ENCODE results near the gene SNX3. TPM values are rescaled to one million over a fixed set of nuclear protein-coding genes. Genes with fewer than 3 reads are reported as not detected.
"Not testable (repeated sequence)": the region's sequence is repeated elsewhere in the genome, so short reads cannot be mapped to it uniquely, and the experiment has no call there.

SNX3 gene
- total RNA-seq, 2 experiments from 2014 or later = 39.8 to 40.8 TPM

DNA sequence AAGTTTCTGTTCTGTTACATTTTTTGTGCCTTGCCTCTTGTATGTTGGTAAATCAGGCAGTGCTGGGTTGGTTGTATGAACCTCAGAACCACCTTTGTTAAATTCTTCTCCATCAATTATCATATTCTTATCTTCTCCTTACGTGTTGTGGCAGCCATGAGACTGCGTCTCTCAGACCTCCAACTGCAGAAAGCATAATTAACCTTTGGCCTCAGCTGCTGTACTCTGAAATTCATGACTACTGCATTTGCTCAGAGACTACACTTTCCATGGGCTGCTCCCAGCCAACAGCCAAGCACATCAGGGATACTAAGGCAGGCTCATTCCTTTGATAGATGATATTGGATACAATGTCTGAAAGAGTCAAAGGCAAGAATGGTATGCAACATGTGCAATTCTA is 15.1 kb upstream of the SNX3 start:
- Mint-ChIP-seq H3K4me3 (no peak overlapping the region), H3K9me3 (no peaks in the 10 kb centered on the region), H3K4me1 (ENCODE audit: low read depth) (no peaks in the 10 kb centered on the region), H3K27me3 (peaks cover 4% of the 10 kb centered on the region), H3K27ac (no peak overlapping the region), H3K36me3 (ENCODE audit: low read depth) (no peaks in the 10 kb centered on the region)
- H3K4me3 ChIP-seq (ENCODE audit: low read length) = no peak overlapping the region
- H3K9me3 ChIP-seq (ENCODE audit: control insufficient read depth in 1 of 2, insufficient read depth in 1 of 2, low read length in 2 of 2) = no peaks in the 10 kb centered on the region
- ChIA-PET POLR2A (no interaction called here), CTCF (no interaction called here)
- DNase-seq = no peak
- no peak for ATAC-seq (ENCODE audit: poor library complexity)
- TF ChIP-seq, protein P1, sequence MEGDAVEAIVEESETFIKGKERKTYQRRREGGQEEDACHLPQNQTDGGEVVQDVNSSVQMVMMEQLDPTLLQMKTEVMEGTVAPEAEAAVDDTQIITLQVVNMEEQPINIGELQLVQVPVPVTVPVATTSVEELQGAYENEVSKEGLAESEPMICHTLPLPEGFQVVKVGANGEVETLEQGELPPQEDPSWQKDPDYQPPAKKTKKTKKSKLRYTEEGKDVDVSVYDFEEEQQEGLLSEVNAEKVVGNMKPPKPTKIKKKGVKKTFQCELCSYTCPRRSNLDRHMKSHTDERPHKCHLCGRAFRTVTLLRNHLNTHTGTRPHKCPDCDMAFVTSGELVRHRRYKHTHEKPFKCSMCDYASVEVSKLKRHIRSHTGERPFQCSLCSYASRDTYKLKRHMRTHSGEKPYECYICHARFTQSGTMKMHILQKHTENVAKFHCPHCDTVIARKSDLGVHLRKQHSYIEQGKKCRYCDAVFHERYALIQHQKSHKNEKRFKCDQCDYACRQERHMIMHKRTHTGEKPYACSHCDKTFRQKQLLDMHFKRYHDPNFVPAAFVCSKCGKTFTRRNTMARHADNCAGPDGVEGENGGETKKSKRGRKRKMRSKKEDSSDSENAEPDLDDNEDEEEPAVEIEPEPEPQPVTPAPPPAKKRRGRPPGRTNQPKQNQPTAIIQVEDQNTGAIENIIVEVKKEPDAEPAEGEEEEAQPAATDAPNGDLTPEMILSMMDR (IDR thresholded peaks at IDR 0.05) = no peak
- no peaks in the 10 kb centered on the region for H3K4me1 ChIP-seq (ENCODE audit: insufficient read depth, low read length)
- intact Hi-C loops (cut with DNase I, micrococcal nuclease) = no loop called here
- H3K27me3 ChIP-seq (ENCODE audit: control insufficient read depth in 1 of 2, insufficient read depth in 2 of 2, low read length in 2 of 2) = no peaks in the 10 kb centered on the region
- no peaks in the 10 kb centered on the region for H3K36me3 ChIP-seq (ENCODE audit: insufficient read depth, low read length)
- H3K27ac ChIP-seq (ENCODE audit: low read depth in 1 of 2, low read length in 2 of 2) = no peak overlapping the region

DNA sequence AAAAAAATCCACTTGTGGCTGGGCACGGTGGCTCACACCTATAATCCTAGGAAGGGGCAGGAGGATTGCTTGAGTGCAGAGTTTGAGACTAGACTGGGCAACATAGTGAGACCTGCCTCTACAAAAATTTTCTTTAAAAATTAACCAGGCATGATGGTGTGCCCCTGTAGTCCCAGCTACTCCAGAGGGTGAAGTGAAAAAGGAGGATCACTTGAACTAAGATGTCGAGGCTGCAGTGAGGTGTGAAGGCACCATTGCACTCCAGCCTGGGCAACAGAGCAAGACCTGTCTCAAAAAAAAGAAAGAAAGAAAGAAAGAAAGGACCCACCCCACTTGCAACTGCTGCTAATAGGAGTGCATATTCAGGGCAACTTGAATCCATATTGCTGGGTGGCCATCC is 13.7 kb upstream of the SNX3 start:
- Mint-ChIP-seq H3K4me1 (ENCODE audit: low read depth) (no peaks in the 10 kb centered on the region), H3K27ac (no peak overlapping the region), H3K27me3 (peaks cover 4% of the 10 kb centered on the region), H3K9me3 (no peaks in the 10 kb centered on the region), H3K4me3 (no peak overlapping the region), H3K36me3 (ENCODE audit: low read depth) (no peaks in the 10 kb centered on the region)
- no peaks in the 10 kb centered on the region for H3K36me3 ChIP-seq (ENCODE audit: insufficient read depth, low read length)
- TF ChIP-seq, protein P1 (IDR thresholded peaks at IDR 0.05) = no peak
- ChIA-PET POLR2A (no interaction called here), CTCF (no interaction called here)
- H3K4me1 ChIP-seq (ENCODE audit: insufficient read depth, low read length) = no peaks in the 10 kb centered on the region
- H3K9me3 ChIP-seq (ENCODE audit: control insufficient read depth in 1 of 2, insufficient read depth in 1 of 2, low read length in 2 of 2) = no peaks in the 10 kb centered on the region
- DNase-seq = no peak
- H3K4me3 ChIP-seq (ENCODE audit: low read length) = no peak overlapping the region
- H3K27ac ChIP-seq (ENCODE audit: low read depth in 1 of 2, low read length in 2 of 2) = no peak overlapping the region
- no peak for ATAC-seq (ENCODE audit: poor library complexity)
- intact Hi-C loops (cut with DNase I, micrococcal nuclease) = no loop called here
- H3K27me3 ChIP-seq (ENCODE audit: control insufficient read depth in 1 of 2, insufficient read depth in 2 of 2, low read length in 2 of 2) = no peaks in the 10 kb centered on the region

GRCh38 chr6:108269955-108270354 is 9.1 kb upstream of the SNX3 start:
- intact Hi-C loops (cut with DNase I, micrococcal nuclease) = loop anchor here in 1 of 2 experiments (10.0 kb wide), 1 partner anchor 1115 kb away; the partner anchor contains the start of gene CD164
- ATAC-seq (ENCODE audit: poor library complexity); H3K27ac ChIP-seq (ENCODE audit: low read depth in 1 of 2, low read length in 2 of 2); H3K36me3 ChIP-seq (ENCODE audit: insufficient read depth, low read length); H3K9me3 ChIP-seq (ENCODE audit: control insufficient read depth in 1 of 2, insufficient read depth in 1 of 2, low read length in 2 of 2); POLR2A ChIA-PET; DNase-seq; CTCF ChIA-PET; H3K9me3 Mint-ChIP-seq; H3K4me3 ChIP-seq (ENCODE audit: low read length); H3K36me3 Mint-ChIP-seq (ENCODE audit: low read depth); H3K27me3 Mint-ChIP-seq; H3K4me1 ChIP-seq (ENCODE audit: insufficient read depth, low read length); H3K4me3 Mint-ChIP-seq; H3K4me1 Mint-ChIP-seq (ENCODE audit: low read depth); H3K27ac Mint-ChIP-seq; H3K27me3 ChIP-seq (ENCODE audit: control insufficient read depth in 1 of 2, insufficient read depth in 2 of 2, low read length in 2 of 2): not testable (repeated sequence)

DNA sequence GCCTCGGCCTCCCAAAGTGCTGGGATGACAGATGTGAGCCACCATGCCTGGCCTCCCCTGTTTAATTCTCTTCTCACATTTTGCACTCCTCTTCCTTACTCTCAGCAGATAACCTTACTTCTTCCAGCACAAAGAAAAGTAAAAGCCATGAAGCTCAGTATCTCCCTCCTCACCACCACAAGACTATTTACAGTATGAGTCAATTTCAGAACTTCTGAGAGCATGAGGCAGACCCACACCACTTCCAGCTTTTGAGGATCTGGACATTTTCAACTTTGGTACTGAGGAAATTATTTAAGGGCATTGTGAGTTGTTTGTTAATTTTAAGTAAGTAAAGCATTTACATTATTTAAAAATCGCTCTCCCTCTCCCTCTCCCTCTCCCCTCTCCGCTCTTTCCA is 8.0 kb upstream of the SNX3 start:
- no peak for ATAC-seq (ENCODE audit: poor library complexity)
- Histone ChIP-seq H3K4me1 (ENCODE audit: insufficient read depth, low read length) (no peaks in the 10 kb centered on the region), H3K27me3 (ENCODE audit: control insufficient read depth in 1 of 2, insufficient read depth in 2 of 2, low read length in 2 of 2) (no peaks in the 10 kb centered on the region), H3K9me3 (ENCODE audit: control insufficient read depth in 1 of 2, insufficient read depth in 1 of 2, low read length in 2 of 2) (no peaks in the 10 kb centered on the region), H3K36me3 (ENCODE audit: insufficient read depth, low read length) (no peaks in the 10 kb centered on the region), H3K27ac (ENCODE audit: low read depth in 1 of 2, low read length in 2 of 2) (no peak overlapping the region), H3K4me3 (ENCODE audit: low read length) (no peak overlapping the region)
- peaks cover 4% of the 10 kb centered on the region for H3K27me3 Mint-ChIP-seq
- no peaks in the 10 kb centered on the region for H3K9me3 Mint-ChIP-seq
- intact Hi-C loops (cut with DNase I, micrococcal nuclease) = loop anchor here in 1 of 2 experiments (10.0 kb wide), 1 partner anchor 1116 kb away; the partner anchor contains the start of gene CD164
- H3K36me3 Mint-ChIP-seq (ENCODE audit: low read depth) = no peaks in the 10 kb centered on the region
- no peak for DNase-seq
- TF ChIP-seq, protein P1 (IDR thresholded peaks at IDR 0.05) = no peak
- ChIA-PET CTCF (no interaction called here), POLR2A (no interaction called here)
- H3K4me3 Mint-ChIP-seq = no peak overlapping the region
- no peaks in the 10 kb centered on the region for H3K4me1 Mint-ChIP-seq (ENCODE audit: low read depth)
- H3K27ac Mint-ChIP-seq = no peak overlapping the region
